Epithelial cell of proximal tubule (primary cell): ENCODE measurements around the gene BCS1L. TPM values are rescaled to one million over a fixed set of nuclear protein-coding genes. Genes with fewer than 3 reads are reported as not detected.
A peak's percentile ranks its signal among the peaks of the same experiment; 100 is the strongest.

Experiments used
- DNase-seq: peaks from one replicate; pipeline ENCODE4 v3.0.0-alpha.2; 2011; ENCODE audit warnings: low read depth
- H3K4me3 ChIP-seq: 2 replicates; pipeline ENCODE4 v1.5.1; 2011; ENCODE audit warnings: low read depth, mild to moderate bottlenecking, low read length
- total RNA-seq: library from RNA; depleted of rRNA; stranded (reverse); fragments of >200 nt; gene quantifications from 2 replicates; pipeline ENCODE4 v1.2.3, GENCODE V29; 2015
- TF ChIP-seq, protein P1 (sequence below): conservative IDR thresholded peaks from 2 replicates; pipeline ENCODE4 v1.5.1; 2012; ENCODE audit warnings: low read depth, mild to moderate bottlenecking, low read length

Gene BCS1L, protein sequence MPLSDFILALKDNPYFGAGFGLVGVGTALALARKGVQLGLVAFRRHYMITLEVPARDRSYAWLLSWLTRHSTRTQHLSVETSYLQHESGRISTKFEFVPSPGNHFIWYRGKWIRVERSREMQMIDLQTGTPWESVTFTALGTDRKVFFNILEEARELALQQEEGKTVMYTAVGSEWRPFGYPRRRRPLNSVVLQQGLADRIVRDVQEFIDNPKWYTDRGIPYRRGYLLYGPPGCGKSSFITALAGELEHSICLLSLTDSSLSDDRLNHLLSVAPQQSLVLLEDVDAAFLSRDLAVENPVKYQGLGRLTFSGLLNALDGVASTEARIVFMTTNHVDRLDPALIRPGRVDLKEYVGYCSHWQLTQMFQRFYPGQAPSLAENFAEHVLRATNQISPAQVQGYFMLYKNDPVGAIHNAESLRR
- total RNA-seq, result 38.2 and 62.1 TPM in 2 replicates

DNA sequence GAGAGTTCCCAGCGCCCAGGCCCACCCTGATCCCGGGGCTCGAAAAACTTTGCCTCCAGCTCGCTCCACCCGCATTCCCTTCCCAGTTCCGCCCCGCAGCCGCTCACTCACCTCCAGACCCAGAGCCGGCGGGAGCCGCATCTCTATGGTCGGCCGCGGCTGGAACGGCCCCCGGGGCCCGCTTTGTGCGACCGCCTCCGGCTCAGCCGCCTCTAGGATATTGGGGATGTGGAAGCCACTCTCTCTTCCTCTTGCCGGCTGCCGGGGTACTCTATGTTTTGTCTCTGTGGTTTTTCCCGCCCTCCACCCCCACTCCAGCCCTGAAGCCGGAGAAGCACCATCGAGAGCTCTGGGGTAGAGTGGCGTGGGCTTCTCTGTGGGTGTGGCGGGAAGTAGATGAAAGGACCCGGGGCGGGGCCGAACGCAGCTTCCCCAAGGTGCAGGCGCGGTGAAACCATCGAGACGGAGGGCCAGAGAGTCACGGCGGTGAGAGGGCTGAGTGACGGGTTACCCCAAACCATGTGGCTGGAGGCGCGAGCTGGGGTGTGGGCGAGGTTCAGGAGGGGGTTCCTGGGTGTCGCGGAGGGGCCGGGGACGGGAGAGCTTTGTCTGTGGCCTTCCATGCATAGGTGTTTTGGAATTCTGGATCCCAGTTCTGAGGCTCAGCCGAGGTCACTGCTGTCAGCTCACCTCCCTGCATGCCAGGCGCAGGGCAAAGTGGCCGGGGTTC, at the start of gene BCS1L, which contains the start of gene ZNF142:
Gene BCS1L, plus strand, starts transcription at position 426 of the 730 bp plus-strand sequence. CDS start 1,305 bp downstream, outside the sequence.
Gene ZNF142, minus strand, starts transcription at position 366 of the 730 bp plus-strand sequence. CDS start 3,194 bp downstream, outside the sequence.
- H3K4me3 ChIP-seq, result peak within 1 kb of the TSS; percentile 99
- TF ChIP-seq, protein P1, sequence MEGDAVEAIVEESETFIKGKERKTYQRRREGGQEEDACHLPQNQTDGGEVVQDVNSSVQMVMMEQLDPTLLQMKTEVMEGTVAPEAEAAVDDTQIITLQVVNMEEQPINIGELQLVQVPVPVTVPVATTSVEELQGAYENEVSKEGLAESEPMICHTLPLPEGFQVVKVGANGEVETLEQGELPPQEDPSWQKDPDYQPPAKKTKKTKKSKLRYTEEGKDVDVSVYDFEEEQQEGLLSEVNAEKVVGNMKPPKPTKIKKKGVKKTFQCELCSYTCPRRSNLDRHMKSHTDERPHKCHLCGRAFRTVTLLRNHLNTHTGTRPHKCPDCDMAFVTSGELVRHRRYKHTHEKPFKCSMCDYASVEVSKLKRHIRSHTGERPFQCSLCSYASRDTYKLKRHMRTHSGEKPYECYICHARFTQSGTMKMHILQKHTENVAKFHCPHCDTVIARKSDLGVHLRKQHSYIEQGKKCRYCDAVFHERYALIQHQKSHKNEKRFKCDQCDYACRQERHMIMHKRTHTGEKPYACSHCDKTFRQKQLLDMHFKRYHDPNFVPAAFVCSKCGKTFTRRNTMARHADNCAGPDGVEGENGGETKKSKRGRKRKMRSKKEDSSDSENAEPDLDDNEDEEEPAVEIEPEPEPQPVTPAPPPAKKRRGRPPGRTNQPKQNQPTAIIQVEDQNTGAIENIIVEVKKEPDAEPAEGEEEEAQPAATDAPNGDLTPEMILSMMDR, result no peak
- no peak for DNase-seq

DNA sequence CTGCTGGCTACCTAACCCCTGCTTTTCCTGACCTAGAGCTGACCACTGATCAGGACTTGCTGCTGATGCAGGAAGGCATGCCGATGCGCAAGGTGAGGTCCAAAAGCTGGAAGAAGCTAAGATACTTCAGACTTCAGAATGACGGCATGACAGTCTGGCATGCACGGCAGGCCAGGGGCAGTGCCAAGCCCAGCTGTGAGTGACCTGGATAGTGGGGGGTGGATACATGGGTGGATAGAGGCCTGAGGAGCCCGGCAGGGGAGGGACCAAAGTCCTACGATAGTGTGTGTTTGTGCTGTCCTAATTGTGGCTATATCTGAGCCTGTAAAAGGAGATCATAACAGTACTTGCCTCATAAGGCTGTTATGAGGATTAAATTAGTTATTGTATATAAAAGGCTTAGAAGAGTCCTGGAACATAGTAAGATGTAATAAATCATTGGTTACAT, 43.6 kb upstream of the BCS1L start:
- no peak overlapping the region for H3K4me3 ChIP-seq
- TF ChIP-seq, protein P1, result no peak
- DNase-seq, result no peak

DNA sequence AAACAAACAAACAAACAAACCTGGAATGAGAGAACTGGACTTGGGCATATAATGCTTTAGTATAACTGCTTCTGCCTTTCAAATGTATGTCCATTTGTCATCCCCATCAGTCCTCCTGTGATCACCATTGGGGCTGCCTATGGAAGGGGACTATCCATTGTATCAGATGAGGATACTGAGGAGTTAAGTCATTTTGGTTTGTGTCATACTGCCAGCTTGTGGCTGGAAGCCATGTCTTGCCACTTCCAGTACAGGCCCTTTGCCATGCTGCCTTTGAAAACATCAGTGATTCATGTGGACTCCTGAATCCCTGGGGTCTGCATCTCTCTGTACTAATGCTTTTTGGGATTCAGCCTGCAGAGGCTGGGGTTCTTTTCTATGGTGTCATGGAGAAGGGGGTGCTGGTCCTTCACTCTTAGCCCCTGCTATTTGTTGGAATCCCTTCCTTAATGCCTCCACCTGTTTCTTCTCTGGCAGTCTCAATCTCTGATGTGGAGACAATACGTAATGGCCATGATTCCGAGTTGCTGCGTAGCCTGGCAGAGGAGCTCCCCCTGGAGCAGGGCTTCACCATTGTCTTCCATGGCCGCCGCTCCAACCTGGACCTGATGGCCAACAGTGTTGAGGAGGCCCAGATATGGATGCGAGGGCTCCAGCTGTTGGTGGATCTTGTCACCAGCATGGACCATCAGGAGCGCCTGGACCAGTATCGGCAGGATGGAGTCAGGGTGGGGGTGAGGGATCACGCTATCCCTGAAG, 41.2 kb upstream of the BCS1L start:
- no peak overlapping the region for H3K4me3 ChIP-seq
- no peak for DNase-seq
- TF ChIP-seq, protein P1, result peak; percentile 47

DNA sequence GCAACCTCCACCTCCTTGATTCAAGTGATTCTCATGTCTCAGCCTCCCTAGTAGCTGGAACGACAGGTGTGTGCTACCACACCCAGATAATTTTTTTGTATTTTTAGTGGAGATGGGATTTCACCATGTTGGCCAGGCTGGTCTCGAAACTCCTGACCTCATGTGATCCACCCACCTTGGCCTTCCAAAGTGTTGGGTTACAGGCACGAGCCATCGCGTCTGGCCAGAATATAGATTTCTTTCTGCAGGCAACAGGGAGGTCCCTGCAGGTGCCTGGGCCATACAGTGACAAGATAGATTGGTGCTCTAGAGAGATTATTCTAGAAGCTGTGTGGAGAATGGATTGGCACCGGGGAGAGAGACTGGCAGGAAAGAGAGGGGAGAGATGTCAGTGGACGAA, 38.5 kb upstream of the BCS1L start:
- H3K4me3 ChIP-seq, result no peak overlapping the region
- DNase-seq, result no peak
- TF ChIP-seq, protein P1, result no peak

DNA sequence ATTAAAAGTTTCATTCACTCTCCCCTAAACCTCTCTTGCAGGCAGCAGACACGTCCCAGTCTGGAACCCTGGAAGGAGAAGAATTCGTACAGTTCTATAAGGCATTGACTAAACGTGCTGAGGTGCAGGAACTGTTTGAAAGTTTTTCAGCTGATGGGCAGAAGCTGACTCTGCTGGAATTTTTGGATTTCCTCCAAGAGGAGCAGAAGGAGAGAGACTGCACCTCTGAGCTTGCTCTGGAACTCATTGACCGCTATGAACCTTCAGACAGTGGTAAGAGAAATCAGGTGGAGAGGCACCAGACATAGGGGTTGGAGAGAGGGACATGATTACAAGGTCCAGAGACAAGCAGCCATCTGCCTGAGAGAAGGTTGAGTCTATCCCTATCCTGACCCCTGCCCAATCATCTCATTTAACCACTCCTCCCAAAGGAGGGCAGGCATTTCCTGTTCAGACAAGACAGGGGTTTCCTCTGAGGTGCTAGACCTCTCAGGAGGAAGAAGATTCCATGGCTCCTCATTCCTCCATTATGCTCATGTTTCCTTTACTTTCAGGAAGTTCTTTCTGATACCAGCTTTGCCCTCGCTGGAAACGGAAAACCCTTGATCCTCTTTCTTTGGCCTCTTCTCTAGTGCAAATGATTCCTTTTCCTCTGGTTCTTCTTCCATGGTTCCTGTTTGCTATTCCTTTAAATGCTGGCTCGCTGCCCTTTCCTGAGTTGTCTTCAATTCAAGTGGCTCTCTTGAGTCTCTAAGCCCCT, 36.7 kb upstream of the BCS1L start:
- TF ChIP-seq, protein P1, result no peak
- no peak for DNase-seq
- no peak overlapping the region for H3K4me3 ChIP-seq

DNA sequence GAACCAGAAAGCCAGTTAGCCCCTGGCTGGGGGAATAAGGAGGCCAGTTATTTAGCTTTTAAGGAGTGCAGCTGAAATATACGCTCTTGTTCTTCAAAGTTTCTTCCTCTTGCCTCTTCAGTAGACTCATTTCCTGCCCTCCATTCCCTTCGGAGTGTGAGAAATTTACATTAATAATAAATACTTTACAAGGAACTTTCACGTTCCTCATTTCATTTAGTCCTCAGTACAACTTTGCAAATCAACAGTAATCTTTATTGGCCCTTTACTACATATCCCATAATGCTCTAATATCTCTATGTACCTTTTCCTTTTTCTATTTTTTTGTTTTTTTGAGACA, 36.1 kb upstream of the BCS1L start:
- TF ChIP-seq, protein P1, result no peak
- H3K4me3 ChIP-seq, result no peak overlapping the region
- no peak for DNase-seq
